HT-29 (cell line): ENCODE results near the gene ADAMTS14. TPM values are rescaled to one million over a fixed set of nuclear protein-coding genes. Genes with fewer than 3 reads are reported as not detected.
"Not testable (repeated sequence)": the region's sequence is repeated elsewhere in the genome, so short reads cannot be mapped to it uniquely, and the experiment has no call there.

Experiments
- DNase-seq: peaks from one replicate; pipeline ENCODE4 v3.0.0-alpha.2; 2015; ENCODE audit warnings: low spot score
- total RNA-seq: library from RNA; depleted of rRNA; stranded (reverse); fragments of >200 nt; shearing (Covaris generic); gene quantifications from 2 replicates; pipeline ENCODE4 v1.2.3, GENCODE V29; 2014; rRNA removed

ADAMTS14 gene
- total RNA-seq, result 0.03 and 0.15 TPM in 2 replicates

GRCh38 chr10:70672165-70673042, at the start of gene ADAMTS14:
Gene ADAMTS14 (plus strand): TSS chr10:70672506. CDS start chr10:70672803, 297 bp downstream.
- DNase-seq, result no peak

- DNase-seq, result no peak
These were observed 49.8 kb upstream of the ADAMTS14 start for GRCh38 chr10:70622541-70622940.

DNA sequence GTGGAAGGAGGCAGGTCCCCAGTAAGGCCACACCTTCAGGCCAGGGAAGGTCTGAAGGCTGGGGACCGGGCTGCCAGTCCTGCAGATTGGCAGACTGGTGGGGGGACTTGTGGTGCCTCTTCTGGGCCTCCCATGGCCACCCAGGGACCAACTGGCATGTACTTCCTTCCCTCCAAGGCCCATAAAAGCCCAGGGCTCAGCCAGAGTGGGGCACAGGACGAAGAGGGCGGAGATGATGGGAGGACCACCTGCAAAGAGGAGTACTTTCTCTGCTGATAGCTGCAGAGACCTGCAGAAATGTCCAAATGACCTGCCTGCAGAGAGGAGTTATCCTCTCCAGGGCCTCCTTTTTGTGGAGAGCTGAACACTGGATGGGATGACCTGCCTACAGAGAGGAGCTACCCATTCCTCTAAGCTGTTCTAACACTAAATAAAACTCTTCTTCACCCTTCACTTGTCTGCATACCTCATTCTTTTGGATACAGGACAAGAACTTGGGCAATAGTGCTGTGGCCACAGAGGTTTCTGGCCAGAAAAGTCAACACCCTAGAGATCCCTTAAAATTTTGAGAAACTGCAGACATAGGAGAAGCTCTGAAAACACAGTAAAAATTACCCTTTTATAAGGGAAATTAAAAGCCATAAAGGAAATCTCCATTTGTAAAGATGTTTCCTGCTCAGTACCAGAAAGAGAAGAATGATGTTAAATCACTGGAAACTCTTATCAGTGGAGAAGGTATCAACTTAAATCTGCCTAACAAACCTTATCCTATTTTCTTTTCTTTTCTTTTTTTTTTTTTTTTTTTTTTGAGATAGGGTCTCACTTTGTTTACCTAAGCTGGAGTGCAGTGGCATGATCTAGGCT, 49.1 kb upstream of the ADAMTS14 start:
- DNase-seq, result no peak

DNA sequence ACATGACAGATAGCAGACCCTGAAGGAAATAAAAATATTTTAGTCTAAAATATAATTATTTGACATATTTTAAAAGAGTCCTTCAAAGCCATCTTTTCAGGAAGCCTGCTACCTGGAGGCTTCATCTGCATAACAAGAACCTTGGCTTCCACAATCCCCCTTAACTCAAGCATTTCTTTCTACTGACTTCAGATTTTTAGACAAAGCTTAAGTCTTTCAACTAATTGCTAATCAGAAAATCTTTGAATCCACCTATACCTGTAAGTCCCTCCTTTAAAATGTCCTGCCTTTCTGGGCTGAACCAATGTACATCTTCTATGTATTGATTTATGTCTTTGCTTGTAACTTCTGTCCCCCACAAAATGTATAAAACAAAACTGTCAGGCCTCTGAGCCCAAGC, 46.2 kb upstream of the ADAMTS14 start:
- DNase-seq, result no peak

DNA sequence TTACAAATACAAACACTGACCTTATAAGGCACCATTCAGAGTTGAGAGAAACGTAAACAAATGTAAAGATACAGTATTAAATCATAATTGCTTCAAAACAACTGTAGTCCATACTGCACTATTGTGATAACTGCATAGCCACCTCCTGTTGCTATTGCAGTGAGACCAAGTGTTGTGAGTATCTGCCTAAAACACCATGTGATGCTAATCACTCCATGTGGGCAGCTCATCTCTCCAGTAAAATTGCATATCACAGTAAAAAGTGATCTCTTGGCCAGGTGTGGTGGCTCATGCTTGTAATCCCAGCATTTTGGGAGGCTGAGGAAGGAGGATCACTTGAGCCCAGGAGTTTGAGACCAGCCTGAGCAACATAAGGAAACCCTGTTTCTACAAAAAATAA, 43.0 kb upstream of the ADAMTS14 start:
- no peak for DNase-seq

DNA sequence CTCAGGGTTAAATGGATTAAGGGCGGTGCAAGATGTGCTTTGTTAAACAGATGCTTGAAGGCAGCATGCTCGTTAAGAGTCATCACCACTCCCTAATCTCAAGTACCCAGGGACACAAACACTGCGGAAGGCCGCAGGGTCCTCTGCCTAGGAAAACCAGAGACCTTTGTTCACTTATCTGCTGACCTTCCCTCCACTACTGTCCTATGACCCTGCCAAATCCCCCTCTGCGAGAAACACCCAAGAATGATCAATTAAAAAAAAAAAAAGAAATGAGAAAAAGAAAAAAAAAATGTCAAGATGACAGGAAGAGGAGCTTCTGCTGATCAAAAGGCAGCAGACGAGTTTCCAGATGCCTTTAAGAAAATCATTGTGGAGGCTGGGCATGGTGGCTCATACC, 40.6 kb upstream of the ADAMTS14 start:
- DNase-seq, result not testable (repeated sequence)

- no peak for DNase-seq
These were observed 38.3 kb upstream of the ADAMTS14 start for GRCh38 chr10:70634011-70634410.

DNA sequence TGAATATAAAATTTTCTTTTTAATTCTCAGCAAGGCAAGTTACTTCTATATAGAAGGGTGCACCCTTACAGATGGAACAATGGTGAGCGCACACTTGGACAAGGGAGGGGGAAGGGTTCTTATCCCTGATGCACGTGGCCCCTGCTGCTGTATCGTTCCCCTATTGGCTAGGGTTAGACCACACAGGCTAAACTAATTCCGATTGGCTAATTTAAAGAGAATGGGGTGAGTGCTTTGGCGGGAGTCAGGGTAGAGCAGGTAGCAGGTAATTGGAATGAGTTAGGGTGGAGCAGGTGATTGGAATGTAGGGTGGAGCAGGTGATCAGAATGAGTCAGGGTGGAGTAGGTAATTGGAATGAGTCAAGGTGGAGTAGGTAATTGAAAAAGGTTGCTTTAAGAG, 37.8 kb upstream of the ADAMTS14 start:
- peak; percentile 7 for DNase-seq

DNA sequence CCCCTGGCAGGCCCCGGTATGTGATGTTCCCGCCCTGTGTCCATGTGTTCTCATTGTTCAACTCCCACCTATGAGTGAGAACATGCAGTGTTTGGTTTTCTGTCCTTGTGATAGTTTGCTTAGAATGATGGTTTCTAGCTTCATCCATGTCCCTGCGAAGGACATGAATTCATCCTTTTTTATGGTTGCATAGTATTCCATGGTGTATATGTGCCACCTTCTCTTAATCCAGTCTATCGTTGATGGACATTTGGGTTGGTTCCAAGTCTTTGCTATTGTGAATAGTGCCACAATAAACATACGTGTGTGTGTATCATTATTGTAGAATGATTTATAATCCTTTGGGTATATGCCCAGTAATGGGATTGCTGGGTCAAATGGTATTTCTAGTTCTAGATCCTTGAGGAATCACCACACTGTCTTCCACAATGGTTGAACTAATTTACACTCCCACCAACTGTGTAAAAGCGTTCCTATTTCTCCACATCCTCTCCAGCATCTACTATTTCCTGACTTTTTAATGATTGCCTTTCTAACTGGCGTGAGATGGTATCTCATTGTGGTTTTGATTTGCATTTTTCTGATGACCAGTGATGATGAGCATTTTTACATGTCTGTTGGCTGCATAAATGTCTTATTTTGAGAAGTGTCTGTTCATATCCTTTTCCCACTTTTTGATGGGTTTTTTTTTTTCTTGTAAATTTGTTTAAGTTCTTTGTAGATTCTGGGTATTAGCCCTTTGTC, 32.5 kb upstream of the ADAMTS14 start:
- not testable (repeated sequence) for DNase-seq

DNA sequence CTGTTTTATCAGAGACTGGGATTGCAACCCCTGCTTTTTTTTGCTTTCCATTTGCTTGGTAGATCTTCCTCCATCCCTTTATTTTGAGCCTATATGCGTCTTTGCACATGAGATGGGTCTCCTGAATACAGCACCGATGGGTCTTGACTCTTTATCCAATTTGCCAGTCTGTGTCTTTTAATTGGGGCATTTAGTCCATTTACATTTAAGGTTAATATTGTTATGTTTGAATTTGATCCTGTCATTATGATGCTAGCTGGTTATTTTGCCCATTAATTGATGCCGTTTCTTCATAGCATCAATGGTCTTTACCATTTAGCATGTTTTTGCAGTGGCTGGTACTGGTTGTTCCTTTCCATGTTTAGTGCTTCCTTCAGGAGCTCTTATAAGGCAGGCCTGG, 29.0 kb upstream of the ADAMTS14 start:
- DNase-seq, result not testable (repeated sequence)

GRCh38 chr10:70644959-70645358, 27.3 kb upstream of the ADAMTS14 start:
- DNase-seq, result not testable (repeated sequence)

GRCh38 chr10:70647086-70647485, 25.2 kb upstream of the ADAMTS14 start:
- DNase-seq, result no peak

DNA sequence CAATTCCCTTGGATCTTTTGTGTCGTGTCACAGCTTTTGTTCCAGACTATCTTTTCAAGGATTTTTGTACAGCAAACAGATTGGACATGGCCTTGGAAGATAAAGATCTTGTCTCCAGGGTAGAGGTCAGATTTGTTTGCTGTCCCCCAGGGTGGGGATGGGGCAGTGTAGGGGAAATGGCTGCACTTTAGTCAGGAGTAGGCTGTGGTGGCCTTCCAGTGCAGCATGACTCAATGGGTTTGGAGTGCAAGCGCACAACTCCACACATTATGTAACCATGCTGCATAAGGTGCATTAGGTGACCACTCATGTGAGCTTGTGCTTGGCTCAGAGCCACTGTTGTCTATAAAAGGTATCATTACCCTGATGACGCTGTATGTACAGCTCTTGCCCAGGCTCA, 23.9 kb upstream of the ADAMTS14 start:
- DNase-seq, result no peak

DNA sequence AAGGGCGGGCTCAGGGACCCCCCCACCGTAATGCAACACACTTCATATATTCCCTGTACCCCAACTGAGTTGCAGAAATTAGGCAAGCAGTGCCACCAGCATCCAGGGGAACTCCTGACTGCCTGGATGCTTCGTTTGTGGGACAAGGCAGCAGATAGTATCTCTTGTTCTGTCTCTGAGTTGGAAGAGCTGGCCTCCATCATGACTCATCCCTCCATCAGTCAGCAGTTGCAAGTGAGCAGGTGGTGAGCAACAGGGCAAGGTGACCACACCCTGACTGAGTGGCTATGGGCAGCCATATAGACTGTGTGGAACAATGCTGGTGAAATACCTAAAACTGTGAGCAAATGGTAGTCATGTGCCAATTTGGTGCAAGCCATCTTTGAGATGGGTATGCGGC, 22.8 kb upstream of the ADAMTS14 start:
- no peak for DNase-seq

GRCh38 chr10:70650104-70650503, 22.2 kb upstream of the ADAMTS14 start:
- no peak for DNase-seq

GRCh38 chr10:70650718-70651117, 21.6 kb upstream of the ADAMTS14 start:
- no peak for DNase-seq

DNA sequence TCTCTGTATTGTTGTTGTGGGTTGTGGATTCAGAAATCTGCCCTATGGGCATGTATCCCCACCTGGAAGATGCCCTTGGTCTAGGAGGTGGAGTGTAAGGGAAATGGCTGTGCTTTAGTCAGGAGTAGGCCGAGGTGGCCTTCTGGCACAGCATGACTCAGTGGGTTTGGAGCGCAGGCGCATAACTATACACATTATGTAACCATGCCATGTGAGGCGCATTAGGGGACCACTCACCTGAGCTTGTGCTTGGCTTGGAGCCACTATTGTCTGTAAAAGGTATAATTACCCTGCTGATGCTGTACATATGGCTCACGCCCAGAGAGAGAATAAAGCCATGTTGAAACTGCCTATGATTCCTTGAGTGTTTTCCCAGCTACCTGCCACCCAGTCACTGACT, 20.6 kb upstream of the ADAMTS14 start:
- no peak for DNase-seq

DNA sequence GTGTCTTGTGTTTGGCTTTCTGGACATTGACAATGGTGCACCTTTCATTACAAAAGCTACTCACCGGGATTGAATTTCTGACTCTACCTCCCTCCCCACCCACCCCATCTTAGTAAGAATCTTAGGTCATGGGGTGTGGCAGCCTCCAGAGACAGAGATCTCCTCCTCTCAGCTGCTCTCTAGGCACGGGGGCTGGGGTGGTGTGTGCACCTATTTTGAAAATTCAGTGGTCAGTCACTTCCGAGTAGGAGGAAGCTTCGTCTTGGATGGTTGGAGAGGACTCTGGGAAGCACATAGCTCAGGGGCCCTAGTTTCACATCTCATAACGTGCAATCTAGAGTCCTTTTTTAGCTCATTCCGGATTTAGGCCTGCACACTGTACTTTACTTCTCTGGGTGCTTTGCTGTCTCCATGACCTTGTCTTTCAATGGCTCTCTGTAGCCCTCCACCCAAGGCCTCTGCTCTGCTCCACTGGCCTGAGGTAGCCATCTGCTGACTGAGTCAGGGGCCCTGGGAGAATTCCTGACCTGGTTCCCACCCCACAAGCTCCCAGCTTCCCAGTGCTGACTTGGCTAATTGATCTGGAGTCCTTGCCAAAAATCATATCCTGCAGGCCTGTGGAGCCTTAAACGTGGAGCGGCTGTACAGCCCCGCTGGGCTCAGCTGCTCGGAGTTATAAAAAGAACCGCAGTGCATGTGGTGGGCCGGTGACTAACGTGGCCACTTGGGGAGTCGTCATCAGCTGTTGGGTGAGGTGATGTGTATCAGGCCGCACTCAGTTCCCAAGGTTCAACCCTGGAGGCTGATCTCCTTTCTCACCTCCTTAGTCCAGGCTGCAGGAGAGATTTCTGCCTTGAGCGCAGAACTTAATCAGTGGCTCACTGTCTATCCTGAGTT, 19.3 kb upstream of the ADAMTS14 start:
- no peak for DNase-seq

- DNase-seq, result no peak
These were observed 17.0 kb upstream of the ADAMTS14 start for GRCh38 chr10:70655316-70655715.

GRCh38 chr10:70656489-70656888, 15.8 kb upstream of the ADAMTS14 start:
- DNase-seq, result no peak

DNA sequence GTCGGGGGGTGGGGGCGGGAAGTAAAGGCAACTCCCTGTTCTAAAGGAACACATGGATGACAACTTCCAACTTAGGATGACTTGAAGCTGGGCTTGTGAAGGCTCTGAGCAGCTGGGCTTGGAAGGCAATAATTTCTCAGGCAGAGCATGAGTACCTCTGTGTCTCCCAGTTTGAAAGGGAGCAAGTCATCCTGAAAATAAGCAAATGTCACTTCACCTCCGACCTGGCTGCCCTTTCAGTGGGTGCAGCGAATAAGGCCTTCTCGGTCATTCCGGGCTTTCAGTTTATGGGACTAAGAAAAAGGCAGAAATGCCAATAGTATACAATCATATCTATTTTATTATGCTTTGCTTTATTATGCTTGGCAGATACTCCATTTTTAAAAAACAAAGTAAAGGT, 15.3 kb upstream of the ADAMTS14 start:
- no peak for DNase-seq
